HG03521 (cell line): ENCODE measurements around the gene HHIPL1.
"Not testable (repeated sequence)": the region's sequence is repeated elsewhere in the genome, so short reads cannot be mapped to it uniquely, and the experiment has no call there.

ENCODE experiments used
- ATAC-seq: cut with Tn5 transposase; IDR thresholded peaks from one replicate; pipeline ENCODE4 v1.9.1; 2021; ENCODE audit warnings: mild to moderate bottlenecking, moderate library complexity; ENCODE audit not compliant: unreplicated experiment

Gene HHIPL1

GRCh38 chr14:99657645-99658155, 12.8 kb downstream of the HHIPL1 start:
- ATAC-seq = no peak

DNA sequence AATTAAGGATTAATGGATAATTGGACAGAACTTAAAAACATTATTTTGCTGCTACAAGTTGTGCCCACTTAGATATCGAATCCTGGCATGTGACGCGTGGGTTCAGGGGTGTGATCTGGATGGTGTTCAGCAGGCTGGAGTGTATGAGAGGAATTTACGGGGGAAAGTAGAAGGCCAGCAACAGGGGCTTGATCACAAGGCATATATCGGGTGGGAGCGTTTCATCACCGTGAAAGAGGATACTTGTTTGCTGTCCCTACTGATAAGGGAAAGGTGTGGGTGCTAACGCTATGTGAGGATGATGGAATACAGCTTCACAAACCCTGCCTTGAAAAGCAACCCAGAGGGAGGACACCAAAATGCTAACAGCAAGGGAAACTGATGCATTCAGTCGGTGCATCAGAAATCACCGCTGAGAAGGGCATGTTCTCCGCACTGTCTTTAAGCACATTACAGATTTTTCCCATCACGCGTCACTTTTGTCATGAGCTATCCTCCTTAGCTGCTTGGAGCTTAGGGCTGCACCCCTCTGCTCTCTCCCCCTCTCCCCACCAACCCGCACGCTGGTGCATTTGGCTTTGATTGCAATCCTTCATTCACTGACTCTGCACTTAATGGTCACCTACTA, 13.4 kb downstream of the HHIPL1 start:
- ATAC-seq = no peak

DNA sequence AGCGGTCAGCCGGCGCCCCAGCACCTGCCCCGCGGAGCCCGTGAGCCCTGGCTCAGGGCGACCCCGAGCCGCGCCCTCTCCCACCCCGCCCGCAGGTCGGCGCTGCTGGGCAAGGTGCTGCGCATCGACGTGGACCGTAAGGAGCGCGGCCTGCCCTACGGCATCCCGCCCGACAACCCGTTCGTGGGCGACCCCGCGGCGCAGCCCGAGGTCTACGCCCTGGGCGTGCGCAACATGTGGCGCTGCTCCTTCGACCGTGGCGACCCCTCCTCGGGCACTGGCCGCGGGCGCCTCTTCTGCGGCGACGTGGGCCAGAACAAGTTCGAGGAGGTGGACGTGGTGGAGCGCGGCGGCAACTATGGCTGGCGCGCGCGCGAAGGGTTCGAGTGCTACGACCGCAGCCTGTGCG, 14.4 kb downstream of the HHIPL1 start:
- ATAC-seq = no peak

- ATAC-seq = no peak
Measured at GRCh38 chr14:99660006-99660566, 15.2 kb downstream of the HHIPL1 start.

GRCh38 chr14:99660794-99661193, 15.9 kb downstream of the HHIPL1 start:
- ATAC-seq = no peak

- not testable (repeated sequence) for ATAC-seq
Measured at GRCh38 chr14:99661206-99661605, 16.3 kb downstream of the HHIPL1 start.

- no peak for ATAC-seq
Measured at GRCh38 chr14:99662846-99663245, 17.9 kb downstream of the HHIPL1 start.

GRCh38 chr14:99663386-99664057, 18.6 kb downstream of the HHIPL1 start:
- ATAC-seq = no peak

- ATAC-seq = no peak
Measured at GRCh38 chr14:99664058-99664936, 19.4 kb downstream of the HHIPL1 start.

DNA sequence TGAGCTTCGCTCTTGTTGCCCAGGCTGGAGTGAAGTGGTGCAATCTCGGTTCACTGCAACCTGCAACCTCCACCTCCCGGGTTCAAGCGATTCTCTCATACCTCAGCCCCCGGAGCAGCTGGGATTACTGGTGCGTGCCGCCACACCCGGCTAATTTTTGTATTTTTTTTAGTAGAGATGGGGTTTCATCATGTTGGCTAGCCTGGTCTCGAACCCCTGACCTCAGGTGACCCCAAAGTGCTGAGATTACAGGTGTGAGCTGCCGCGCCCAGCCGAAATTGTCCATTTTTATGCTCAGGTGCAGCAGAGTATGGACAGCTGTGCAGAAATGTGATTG, 20.0 kb downstream of the HHIPL1 start:
- ATAC-seq = no peak

GRCh38 chr14:99666533-99666932, 21.6 kb downstream of the HHIPL1 start:
- no peak for ATAC-seq

DNA sequence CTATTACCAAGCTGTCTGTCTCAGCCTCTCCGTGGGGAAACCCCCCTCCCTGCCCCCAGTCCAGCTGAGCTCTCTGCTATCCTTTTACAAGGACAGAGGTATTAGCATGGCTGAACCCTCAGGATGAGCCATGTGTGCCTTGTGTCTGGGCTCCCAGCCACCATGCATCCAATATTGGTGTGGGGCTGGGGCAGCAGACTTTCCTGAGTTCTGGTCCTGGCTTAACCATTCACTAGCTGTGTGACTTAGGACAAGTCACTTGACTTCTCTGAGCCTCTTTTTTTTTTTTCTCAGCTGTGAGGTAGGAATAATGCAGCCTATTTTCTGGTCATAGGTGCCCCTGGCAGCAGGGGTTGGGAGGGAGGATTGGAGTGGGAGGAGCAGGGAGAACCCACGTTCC, 22.1 kb downstream of the HHIPL1 start:
- ATAC-seq = no peak

- no peak for ATAC-seq
Measured at GRCh38 chr14:99667821-99668220, 22.9 kb downstream of the HHIPL1 start.

DNA sequence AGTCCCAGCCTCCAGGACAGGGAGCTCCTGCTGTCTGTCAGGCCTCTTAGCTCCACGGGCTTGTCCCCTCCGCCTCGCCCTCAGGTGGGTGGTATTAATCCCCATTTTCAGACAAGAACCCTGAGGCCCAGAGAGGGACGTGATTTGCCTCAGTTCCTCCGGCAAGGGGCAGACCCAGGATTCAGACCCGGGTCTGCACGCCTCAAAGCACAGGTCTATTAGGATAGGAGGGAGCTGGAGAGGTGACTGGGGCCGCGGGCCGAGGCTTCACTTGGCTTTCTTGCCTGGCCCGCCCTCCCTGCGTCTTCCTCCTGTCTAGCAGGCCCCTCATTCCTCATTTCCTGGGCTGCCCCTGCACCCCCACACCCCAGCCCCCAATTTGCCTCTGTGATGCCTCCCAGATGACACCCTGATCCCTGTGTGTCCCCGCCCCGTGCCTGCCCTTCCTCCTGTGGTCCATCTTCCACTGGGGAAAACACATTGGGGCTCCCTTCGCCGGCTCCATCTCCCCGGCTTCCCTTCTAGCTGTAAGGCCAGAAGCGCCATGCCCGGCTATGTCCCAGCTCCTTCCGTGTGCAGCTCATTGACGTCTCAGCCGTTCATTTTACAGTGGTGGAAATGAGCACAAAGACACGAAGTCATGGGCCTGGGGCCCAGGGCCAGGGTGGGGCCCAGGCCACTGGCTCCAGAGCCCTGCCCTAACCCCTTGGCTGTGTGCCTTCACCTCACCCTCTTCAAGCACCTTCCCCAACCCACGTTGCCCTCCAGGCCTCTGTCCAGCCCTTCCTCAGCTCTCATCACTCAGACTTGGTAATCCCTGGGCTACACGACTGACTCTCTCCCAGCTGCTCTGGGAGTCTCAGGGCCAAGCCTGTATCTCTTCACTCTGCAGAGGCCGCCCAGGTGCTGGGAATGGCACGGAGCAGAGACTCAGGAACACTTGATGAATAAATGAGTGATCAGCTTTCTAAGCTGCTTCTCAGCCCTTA, 23.7 kb downstream of the HHIPL1 start:
- ATAC-seq = no peak

GRCh38 chr14:99670361-99671234, 25.7 kb downstream of the HHIPL1 start:
- no peak for ATAC-seq

GRCh38 chr14:99671235-99672224, 26.6 kb downstream of the HHIPL1 start:
- ATAC-seq = no peak

DNA sequence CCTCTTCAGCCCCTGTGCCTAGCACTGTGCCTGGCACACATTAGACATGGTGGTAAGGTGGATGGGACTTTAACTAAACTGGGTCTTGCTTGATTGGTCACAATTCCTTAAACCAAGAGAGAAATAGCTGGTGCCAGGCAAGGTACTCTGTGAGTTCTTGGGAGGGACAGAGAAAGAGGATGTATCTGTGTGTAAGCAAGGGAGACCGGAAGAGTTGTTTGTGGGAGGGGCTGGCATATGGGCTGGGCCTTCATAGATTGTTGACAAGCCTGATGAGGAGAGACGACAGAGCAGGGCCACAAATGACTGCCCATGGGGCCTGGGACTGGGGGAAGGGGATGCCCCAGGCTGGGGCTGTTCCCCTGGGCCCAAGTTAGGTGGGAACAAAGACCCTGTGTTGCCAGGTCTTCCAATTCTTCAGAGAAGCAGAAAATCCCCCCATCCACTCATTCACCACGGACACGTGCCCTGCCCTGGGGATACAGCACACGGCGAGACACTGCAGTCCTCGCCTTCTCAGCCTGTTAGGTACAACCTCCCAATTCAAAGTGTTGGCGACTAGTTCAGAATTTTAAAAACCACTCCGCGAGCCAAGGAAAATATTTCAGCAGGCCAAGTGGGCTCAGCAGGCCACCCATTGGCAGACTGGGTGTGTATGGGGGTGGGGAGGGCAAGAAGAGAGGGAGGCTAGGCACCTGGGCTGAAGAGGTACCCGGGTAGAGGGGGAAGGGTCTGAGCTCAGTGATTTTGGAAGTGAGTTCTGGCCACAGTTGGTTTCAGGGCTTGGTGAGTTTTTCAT, 27.8 kb downstream of the HHIPL1 start:
- peak; percentile 70 for ATAC-seq
